Superior temporal gyrus (tissue), 1 donor: ENCODE data around the gene ZNF471.

Source experiments
- DNase-seq: peaks from one replicate; pipeline ENCODE4 v3.0.0-alpha.2; 2016; ENCODE audit errors: extremely low spot score

Gene ZNF471

DNA sequence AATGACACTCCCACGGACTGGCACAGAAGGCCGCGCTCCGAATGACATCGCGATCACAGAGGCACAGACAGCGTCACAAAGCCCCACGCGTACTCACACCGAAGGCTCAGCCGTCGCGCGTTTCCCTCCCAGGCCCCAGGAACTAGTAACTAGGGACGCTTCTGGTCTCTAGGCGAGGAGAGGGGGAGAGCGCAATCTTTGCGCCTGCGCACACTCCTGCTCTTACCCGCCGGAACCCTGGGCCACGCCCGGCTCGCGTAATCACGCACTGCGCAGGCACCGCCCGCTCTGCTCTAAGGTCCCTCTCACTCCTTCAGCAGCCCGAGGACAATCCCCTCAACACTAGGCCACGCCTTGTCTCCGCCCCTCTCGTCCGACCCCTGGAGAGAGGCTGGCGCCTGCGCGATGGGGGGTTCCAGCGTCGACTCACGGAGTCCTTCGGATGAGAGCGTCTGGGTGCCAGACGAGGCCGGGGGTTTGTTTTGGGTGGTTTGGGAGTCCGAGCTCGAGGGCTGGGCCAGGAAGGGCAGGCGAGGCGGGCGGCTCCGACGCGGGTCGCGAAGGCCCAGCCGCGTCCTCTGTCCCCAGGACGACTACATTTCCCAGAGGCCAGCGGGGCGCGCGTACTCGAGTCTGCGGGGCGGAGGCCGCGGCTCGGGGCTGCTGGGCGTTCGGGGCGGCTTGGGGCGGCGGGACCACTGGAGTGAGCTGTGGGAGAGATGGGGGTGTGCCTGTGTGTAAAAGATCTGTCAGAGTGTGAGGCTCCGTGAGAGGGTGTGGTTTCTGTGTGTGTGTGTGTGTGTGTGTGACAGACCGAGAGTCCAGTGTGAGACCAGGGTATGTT lies at the start of gene ZNF471:
ZNF471 (plus strand) TSS at position 410 of the 844 bp plus-strand sequence. CDS start 3,717 bp downstream, outside the sequence.
- DNase-seq: peak; percentile 99

GRCh38 chr19:56474308-56474707 lies 33.3 kb upstream of the ZNF471 start:
- no peak for DNase-seq

DNA sequence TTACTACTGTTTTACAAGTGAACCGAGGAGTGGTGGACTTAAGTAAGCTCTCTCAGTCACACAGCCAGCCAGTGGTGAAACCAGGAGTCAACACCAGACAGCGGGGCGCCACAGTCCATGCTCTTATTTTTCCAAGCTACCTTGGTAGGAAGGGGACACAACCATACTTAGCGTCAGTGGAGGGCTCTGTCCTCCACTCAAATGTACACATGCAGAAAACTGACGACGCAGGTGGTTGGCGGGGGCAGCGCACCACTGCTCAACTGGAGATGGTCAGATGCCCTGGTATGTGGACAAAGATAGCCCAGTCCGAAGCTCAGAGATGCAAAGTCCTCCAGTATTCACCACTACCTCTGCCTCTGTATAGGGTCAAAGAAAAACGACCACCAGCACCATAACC lies 31.6 kb upstream of the ZNF471 start:
- DNase-seq: peak; percentile 7

DNA sequence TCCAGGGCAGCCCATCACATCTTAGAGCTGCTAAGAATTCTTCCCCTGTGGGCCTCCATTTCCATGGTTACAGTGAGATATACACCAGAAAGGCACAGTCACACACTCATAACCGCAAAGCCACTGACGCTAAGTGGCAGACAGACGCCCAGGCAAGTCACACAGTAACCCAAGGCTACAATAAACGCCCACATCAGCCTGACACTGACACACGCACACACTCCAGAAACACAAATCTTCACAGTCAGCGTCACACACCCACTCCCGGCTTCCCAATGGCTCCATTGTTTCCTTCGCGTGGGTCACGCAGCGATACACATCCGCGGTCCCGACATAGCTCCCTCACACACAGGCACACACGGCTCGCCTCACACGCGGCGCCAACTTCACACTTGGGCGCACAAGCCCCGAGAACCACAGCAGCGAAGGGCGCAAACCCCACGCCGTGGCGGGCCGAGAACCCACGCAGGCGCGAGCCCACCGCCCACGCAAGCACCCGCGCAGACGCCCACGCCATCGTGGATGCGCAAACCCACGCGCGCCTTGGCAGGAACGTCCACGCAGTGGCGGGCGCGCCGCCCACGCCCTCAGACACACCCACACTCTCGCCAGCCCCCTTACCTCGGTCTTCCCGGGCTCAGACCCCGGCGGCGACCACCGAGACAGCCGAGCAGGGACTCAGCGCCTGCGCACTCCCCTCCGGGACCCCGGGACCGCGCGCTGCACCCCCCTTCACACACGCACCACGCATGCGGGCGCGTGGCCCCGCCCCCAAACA lies 30.8 kb upstream of the ZNF471 start, which contains the start of gene ZNF667:
ZNF667 (minus strand) TSS at position 695 of the 778 bp plus-strand sequence. CDS start 14,975 bp downstream, outside the sequence.
- DNase-seq: peak; percentile 44

DNA sequence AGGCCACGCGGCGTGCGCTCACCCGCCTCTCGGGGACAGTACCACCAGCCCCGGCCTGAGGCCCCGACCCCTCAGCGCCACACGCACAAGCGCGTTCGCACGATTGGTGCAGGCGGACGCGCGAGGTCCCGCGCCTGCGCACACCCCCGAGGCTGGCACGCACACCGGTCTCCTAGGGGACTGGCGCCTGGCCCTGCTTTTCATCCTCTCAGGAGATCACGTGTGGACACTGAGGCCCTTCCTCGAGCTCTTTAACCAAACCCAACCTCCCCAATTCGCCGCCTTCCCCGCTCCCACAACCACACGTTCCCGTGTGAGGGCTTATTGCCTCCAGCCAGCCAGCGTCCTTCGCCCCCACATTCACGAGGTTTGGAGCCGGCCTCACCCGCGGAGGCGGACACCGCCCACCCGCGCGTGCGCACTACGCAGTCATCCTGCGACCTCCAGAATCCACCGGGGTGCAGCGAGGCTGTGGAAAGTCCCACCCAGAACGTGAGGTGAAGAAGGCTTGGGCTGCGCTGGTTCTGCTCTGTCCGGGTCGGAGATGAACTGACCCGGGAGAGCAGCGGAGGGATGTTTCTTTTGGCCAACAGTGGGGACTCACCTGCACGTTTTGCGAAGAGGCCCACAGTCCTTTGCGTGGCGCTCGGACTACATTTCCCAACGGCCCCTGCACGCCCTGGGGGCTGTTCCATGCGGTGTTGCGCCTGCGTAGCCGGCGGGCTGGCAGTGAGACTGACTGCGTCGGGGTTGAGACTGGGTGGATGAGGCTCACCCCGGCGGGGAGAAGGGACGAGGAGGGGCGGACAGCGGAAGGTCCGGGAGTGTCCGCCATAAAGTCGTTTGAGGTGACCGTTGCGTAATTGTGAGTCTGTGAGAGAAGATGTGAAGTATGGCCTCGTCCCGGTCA lies 30.0 kb upstream of the ZNF471 start:
- DNase-seq: peak; percentile 94

DNA sequence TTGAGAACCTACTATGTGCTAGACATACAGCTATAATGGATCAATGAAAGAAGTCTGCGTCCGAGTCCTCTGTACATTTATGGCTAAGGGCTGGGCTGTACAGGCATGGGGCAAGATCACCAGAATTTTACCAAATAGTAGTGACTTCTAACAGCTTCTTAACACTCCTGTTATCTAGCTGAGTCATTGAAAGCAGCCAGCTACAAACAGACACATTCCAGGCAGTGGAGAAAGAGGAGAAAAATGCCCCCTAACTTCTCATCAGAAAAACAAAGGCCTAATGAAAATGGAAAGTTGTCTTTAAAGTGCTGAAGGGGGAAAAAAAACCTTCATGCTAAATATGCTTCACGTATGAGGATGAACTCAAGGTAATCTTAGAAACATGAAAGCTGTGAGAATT lies 16.3 kb upstream of the ZNF471 start:
- DNase-seq: no peak

DNA sequence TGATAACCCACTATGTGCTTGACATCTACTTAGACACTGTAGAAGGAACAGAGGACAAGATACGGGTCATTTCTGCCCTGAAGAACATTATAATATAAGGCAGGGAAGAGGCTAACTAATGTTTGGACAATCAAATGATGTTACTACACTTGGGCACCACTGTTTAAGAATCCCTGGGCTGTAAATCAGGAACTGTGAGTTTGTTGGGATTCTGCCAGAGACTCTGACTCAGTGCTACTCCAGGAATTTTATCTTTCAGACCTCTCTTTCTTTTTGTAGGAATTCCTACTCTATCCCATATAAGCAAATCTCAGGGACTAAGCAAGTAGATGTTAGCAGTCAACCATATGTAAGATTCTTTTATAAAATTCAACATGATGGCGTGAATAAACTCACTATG lies 3.1 kb upstream of the ZNF471 start:
- DNase-seq: no peak

DNA sequence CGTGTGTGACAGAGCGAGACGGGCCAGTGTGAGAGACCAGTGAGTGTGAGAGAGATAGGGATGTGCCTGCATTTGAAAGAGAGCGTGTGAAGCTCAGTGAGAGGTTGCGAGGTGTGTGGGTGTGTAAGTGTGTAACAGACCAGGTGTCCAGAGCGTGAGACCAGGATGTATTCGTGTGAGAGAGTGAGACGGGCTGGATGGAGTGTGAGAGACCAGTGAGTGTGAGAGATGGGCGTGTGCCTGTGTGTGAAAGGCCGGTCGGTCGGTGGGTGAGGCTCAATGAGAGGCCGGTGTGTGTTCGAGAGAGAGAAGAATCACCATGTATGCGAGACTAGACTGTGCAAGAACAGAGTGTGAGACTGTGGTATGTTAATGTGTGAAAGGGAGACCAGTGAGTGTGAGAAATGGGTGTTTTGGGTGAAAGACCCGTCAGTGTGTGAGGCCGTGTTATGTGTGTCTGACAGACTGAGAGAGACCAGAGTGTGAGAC lies 679 bp downstream of the ZNF471 start:
- no peak for DNase-seq

DNA sequence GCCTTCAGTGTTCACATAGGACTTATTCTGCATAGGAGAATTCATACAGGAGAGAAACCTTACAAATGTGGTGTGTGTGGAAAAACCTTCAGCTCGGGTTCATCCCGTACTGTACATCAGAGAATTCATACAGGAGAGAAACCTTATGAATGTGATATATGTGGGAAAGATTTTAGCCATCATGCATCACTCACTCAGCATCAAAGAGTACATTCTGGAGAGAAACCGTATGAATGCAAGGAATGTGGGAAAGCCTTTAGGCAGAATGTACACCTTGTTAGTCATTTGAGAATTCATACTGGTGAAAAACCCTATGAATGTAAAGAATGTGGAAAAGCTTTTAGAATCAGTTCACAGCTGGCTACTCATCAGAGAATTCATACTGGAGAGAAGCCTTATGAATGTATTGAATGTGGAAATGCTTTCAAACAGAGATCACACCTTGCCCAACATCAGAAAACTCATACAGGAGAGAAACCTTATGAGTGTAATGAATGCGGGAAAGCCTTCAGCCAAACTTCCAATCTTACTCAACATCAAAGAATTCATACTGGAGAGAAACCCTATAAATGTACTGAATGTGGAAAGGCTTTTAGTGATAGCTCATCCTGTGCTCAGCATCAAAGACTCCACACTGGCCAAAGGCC lies 17.7 kb downstream of the ZNF471 start:
- no peak for DNase-seq

DNA sequence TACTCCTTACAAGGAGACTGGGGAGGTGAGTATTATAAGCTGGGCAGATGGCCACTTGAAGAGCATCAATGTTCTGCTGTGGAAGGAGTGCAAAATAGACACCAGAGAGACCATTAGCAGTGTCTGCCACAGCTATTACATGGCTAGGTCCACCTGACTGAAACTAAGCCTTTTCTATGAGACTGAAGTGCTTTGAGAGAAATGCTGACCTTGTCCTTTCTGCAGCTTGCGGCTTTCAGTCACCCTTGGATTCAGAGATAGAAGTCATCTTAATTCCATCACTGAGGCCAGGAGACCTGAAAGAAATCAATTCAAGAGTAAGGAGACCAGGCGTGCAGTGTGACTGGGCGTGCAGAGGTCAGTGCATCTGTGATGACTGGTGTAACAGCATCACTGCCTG lies 29.8 kb downstream of the ZNF471 start:
- no peak for DNase-seq

GRCh38 chr19:56538254-56538760 lies 30.7 kb downstream of the ZNF471 start:
- peak; percentile 89 for DNase-seq

GRCh38 chr19:56538761-56539263 lies 31.2 kb downstream of the ZNF471 start, which contains the start of gene ZFP28:
Gene ZFP28, plus strand, starts transcription at chr19:56538948. Its CDS starts 71 bp downstream, at chr19:56539019.
- DNase-seq: peak; percentile 5

DNA sequence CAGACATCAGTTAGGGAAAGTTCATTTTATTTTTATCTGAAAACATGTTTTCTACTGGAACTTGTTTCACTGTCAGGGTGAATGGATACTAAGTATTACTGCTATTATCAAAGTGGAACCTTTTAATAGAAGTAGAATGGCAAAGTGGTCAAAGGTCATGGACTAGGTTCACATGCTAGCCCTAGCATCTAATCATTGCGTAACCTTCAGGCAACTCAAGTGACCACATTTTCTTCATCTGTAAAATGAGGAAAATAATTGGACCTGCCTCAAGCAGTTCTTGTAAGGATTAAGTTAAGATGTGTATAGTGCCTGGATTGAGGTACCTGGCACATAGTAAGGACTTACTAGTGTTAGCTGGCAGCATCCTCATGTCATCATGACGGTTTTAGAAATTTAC lies 36.1 kb downstream of the ZNF471 start:
- DNase-seq: no peak

GRCh38 chr19:56547535-56547934 lies 39.9 kb downstream of the ZNF471 start:
- no peak for DNase-seq

GRCh38 chr19:56554272-56554869 lies 46.7 kb downstream of the ZNF471 start:
- DNase-seq: no peak

DNA sequence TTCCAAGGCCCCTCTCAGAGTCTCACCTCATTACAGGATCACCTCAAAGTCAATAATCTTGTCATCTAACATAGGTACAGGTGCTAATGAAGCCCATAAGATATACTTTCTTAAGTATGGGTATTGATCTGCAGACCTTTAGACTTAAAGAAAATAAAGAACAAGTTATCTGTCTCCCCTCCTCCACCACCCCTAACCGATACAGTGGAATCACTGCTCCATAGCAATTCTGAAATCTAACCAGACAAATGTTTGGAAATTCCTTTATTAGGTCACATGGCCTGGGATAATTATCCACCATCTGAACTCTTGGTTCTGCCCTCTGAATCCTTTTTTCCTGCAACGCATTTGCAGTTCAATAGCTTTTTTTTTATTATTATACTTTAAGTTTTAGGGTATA lies 55.1 kb downstream of the ZNF471 start:
- no peak for DNase-seq

GRCh38 chr19:56566904-56567273 lies 59.2 kb downstream of the ZNF471 start:
- DNase-seq: no peak

GRCh38 chr19:56567274-56568120 lies 59.8 kb downstream of the ZNF471 start, which contains the start of gene ZNF470:
Gene ZNF470, plus strand, starts transcription at chr19:56567468. Its CDS starts 2,844 bp downstream, at chr19:56570312.
- DNase-seq: peak; percentile 94

- no peak for DNase-seq
Observed at GRCh38 chr19:56572589-56572988, 64.9 kb downstream of the ZNF471 start.
